Measurements from ENCODE around the gene GPC6. TPM values are rescaled to one million over a fixed set of nuclear protein-coding genes. Genes with fewer than 3 reads are reported as not detected.

The GPC6 gene
- total RNA-seq, 1 donor from 2014 or later, result 8.4 TPM

DNA sequence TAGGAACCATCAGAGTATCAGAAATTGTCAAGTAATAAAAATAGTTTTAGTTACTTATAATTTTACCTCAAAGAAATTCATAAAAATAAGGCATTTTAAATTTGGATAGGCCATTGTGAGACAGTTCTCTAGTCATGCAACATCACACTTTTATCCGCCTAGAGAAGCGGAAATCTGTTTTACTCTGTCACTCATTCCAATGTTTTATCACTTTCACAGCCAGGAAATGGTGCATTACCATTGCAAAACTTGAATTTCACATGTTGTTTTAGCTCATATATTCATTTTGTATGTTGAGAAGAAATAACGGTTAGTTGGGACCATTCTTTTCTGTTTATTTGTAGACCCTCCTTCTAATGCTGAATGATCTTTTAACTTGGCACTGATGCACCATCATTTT, 427.2 kb downstream of the GPC6 start:
- H3K4me1 ChIP-seq, result no peaks in the 10 kb centered on the region
- no peaks in the 10 kb centered on the region for H3K36me3 ChIP-seq
- no peaks in the 10 kb centered on the region for H3K9me3 ChIP-seq
- no peaks in the 10 kb centered on the region for H3K27me3 ChIP-seq
- TF ChIP-seq, protein P1, sequence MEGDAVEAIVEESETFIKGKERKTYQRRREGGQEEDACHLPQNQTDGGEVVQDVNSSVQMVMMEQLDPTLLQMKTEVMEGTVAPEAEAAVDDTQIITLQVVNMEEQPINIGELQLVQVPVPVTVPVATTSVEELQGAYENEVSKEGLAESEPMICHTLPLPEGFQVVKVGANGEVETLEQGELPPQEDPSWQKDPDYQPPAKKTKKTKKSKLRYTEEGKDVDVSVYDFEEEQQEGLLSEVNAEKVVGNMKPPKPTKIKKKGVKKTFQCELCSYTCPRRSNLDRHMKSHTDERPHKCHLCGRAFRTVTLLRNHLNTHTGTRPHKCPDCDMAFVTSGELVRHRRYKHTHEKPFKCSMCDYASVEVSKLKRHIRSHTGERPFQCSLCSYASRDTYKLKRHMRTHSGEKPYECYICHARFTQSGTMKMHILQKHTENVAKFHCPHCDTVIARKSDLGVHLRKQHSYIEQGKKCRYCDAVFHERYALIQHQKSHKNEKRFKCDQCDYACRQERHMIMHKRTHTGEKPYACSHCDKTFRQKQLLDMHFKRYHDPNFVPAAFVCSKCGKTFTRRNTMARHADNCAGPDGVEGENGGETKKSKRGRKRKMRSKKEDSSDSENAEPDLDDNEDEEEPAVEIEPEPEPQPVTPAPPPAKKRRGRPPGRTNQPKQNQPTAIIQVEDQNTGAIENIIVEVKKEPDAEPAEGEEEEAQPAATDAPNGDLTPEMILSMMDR (IDR thresholded peaks at IDR 0.05), result no peak
- intact Hi-C loops (cut with DNase I), result no loop called here
- ATAC-seq (no peak), DNase-seq (no peak)
- no peak overlapping the region for H3K4me3 ChIP-seq
- H3K27ac ChIP-seq, result no peak overlapping the region

DNA sequence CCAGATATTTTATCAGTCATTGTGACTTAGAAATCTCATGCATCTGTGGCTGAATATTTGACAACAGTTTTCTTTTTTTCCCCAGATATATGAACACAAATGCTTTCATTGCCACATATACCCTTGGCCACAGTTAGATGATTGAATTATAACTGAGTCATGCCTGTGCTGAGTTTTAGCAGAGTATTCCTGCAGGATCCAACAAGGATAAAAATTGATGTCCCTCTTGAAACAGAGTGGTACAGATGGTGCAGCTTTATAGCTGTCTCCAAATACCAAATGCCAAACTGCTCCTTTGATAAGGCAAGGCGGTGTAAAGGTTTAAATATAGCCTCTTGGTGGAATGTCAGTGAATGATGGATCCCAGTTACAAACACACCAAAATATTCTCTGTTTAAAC, 428.5 kb downstream of the GPC6 start:
- no peaks in the 10 kb centered on the region for H3K4me1 ChIP-seq
- H3K36me3 ChIP-seq, result no peaks in the 10 kb centered on the region
- ATAC-seq, result no peak
- TF ChIP-seq, protein P1 (IDR thresholded peaks at IDR 0.05), result no peak
- no peak for DNase-seq
- intact Hi-C loops (cut with DNase I), result no loop called here
- no peaks in the 10 kb centered on the region for H3K9me3 ChIP-seq
- H3K27ac ChIP-seq, result no peak overlapping the region
- H3K4me3 ChIP-seq, result no peak overlapping the region
- no peaks in the 10 kb centered on the region for H3K27me3 ChIP-seq

DNA sequence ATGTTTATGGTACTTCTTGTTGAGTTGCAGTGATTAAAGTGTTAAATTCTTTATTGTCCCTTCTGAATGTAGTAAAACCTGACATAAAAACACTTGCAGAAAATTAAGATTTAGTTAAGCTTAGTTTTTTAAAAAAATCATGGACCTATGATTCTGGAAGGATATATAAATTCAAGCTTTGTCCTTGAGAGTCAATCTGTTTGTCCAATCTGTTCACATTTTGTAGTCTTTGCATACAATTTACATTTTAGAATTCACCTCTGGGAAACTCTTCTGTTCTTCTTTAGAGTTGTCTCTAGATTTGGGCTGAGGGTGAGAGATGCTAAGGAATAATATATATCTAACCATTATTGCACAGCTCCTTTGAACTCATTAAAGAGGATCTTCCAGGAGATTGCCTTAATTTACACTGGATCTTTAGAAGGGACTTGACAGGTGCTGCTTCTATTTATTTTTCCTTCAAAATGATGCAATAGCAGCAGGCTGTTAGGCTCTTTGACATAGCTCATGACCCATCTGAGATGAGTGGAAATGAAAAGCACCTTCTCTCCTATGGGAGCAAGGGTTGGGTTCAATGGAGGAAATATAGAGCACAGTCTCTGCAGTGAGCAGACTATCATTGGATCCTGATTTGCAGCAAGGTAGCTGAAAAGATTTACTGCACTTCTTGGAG, 433.9 kb downstream of the GPC6 start:
- no peaks in the 10 kb centered on the region for H3K36me3 ChIP-seq
- H3K27me3 ChIP-seq, result no peaks in the 10 kb centered on the region
- no peaks in the 10 kb centered on the region for H3K9me3 ChIP-seq
- ATAC-seq (no peak), DNase-seq (no peak)
- no peak overlapping the region for H3K4me3 ChIP-seq
- TF ChIP-seq, protein P1 (IDR thresholded peaks at IDR 0.05), result no peak
- H3K27ac ChIP-seq, result no peak overlapping the region
- intact Hi-C loops (cut with DNase I), result no loop called here
- H3K4me1 ChIP-seq, result no peaks in the 10 kb centered on the region

DNA sequence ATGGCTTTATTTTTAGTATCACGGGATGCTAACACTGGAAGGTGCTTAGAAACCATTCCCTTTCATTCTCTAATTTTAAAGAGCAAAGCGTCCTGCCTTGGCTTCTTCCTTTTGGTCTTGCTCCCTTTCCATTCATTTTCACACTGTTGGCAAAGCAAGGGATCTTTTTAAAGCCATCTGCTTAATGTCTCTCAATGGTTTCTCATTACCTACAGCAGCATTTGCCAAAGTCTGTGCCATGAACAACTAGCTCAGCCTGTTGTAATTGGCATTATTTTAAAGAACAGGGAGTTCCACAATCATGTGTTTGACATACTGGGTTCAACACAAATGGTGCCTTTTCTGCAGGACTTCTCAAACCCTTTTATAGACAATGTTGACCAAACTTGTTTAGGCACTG, 444.3 kb downstream of the GPC6 start:
- no peak overlapping the region for H3K4me3 ChIP-seq
- no peaks in the 10 kb centered on the region for H3K27me3 ChIP-seq
- no peaks in the 10 kb centered on the region for H3K36me3 ChIP-seq
- DNase-seq, result no peak
- no peak for ATAC-seq
- no peaks in the 10 kb centered on the region for H3K4me1 ChIP-seq
- intact Hi-C loops (cut with DNase I), result no loop called here
- no peaks in the 10 kb centered on the region for H3K9me3 ChIP-seq
- no peak overlapping the region for H3K27ac ChIP-seq
- TF ChIP-seq, protein P1 (IDR thresholded peaks at IDR 0.05), result no peak

DNA sequence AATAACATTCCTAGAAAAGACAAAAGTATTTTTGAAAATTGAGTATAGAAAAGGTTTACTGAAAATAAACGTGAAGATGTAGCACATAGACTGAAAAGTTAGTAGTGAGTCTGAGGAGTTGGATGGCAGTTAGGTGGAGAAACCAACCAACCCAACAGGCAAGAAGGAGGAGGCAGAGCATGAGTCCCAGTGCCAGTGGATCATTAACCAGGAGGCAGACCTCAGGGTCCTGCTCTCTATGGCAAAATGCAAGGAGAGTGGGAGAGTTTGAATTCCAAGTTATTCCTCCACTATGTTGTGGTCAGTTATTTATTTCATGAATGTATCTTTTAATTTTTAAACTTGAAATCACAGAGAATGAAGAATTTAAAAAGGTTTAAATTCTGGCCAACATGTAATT, 446.4 kb downstream of the GPC6 start:
- no peaks in the 10 kb centered on the region for H3K36me3 ChIP-seq
- H3K4me1 ChIP-seq, result no peaks in the 10 kb centered on the region
- H3K9me3 ChIP-seq, result no peaks in the 10 kb centered on the region
- no peaks in the 10 kb centered on the region for H3K27me3 ChIP-seq
- no peak overlapping the region for H3K4me3 ChIP-seq
- ATAC-seq (no peak), DNase-seq (no peak)
- TF ChIP-seq, protein P1 (IDR thresholded peaks at IDR 0.05), result no peak
- intact Hi-C loops (cut with DNase I), result no loop called here
- H3K27ac ChIP-seq, result no peak overlapping the region

DNA sequence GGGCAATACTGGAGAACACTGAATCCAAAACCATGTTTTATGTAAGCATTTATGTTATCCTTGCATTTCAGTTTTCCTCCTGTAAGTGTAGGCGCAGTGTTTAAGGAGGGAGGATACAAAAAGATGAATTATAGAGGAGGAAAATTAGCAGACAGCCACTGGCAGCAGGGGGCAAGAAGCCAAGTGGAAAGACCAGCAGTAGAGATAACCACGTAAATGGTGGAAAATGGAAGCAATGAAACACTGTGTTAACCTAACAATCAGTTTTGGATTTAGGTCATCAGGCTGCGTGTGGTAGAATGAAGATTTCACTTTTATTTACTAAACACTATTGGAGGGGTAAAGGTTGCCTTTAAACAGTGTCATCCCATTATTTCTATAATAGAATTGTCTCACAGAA, 447.3 kb downstream of the GPC6 start:
- no peak overlapping the region for H3K27ac ChIP-seq
- H3K4me1 ChIP-seq, result no peaks in the 10 kb centered on the region
- no peaks in the 10 kb centered on the region for H3K9me3 ChIP-seq
- DNase-seq, result no peak
- TF ChIP-seq, protein P1 (IDR thresholded peaks at IDR 0.05), result no peak
- H3K27me3 ChIP-seq, result no peaks in the 10 kb centered on the region
- H3K36me3 ChIP-seq, result no peaks in the 10 kb centered on the region
- no peak for ATAC-seq
- H3K4me3 ChIP-seq, result no peak overlapping the region
- intact Hi-C loops (cut with DNase I), result no loop called here

All from upper lobe of right lung (tissue), 1 donor.